HG03095 (cell line): ENCODE data around the gene GOLGA8F.
"Not testable (repeated sequence)": the region's sequence is repeated elsewhere in the genome, so short reads cannot be mapped to it uniquely, and the experiment has no call there.

ENCODE experiments used
- ATAC-seq: cut with Tn5 transposase; IDR thresholded peaks from one replicate; pipeline ENCODE4 v1.9.1; 2021; ENCODE audit warnings: moderate library complexity; ENCODE audit not compliant: unreplicated experiment

Gene GOLGA8F, protein sequence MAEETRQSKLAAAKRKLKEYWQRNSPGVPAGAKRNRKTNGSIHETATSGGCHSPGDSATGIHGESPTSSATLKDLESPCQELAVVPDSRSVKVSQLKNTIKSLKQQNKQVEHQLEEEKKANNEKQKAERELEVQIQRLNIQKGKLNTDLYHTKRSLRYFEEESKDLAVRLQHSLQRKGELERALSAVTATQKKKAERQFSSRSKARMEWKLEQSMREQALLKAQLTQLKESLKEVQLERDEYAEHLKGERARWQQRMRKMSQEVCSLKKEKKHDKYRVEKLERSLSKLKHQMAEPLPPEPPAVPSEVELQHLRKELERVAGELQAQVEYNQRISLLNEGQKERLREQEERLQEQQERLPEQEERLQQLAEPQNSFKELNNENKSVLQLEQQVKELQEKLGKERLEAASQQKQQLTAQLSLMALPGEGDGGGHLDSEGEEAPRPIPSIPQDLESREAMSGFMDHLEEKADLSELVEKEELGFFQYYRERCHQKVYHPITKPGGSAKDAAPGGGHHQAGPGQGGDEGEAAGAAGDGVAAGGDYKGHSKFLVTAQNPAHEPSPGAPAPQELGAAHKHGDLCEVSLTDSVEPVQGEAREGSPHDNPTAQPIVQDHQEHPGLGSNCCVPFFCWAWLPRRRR

DNA sequence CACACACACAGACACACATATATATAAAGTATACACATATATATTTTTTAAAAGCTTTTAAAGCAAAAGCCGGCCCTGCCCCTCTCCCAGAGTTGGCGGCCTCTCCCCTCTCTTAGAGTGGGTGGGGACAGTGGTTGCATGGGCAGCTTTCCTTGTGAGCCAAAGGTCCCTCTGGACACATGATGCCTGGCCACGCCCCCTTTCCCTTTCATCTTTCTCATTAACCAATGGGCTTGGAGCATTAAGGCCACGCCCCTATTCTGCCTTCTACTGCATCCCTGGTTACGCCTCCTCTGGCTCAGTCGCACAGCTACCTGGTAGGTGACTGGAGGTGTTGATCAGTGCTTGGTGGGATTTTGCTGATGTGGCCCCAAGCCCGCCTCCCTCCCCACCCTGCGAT is at the start of gene GOLGA8F:
Gene GOLGA8F, plus strand, starts transcription at position 301 of the 400 bp plus-strand sequence. Its CDS starts 98 bp downstream, at position 399.
- ATAC-seq, result not testable (repeated sequence)

DNA sequence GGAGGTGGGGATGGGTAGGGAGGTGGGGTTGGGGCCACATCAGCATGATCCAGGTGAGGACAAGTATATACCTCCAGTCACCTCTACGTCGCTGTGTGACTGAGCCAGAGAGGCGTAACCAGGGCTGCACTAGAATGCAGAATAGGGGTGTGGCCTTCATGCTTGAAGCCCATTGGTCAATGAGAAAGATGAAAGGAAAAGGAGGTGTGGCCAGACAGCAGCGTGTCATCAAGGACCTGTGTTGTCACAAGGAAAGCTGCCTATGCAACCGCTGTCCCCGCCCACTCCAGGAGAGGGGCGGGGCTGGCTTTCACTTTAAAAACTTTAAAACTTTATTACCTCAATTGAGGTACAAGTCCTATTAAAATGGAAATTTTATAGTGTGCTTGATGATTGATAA is 20.5 kb upstream of the GOLGA8F start, which contains the start of gene GOLGA6L24:
Gene GOLGA6L24, minus strand, starts transcription at position 101 of the 400 bp plus-strand sequence. Its CDS starts 61 bp downstream, at position 40.
- ATAC-seq, result not testable (repeated sequence)

DNA sequence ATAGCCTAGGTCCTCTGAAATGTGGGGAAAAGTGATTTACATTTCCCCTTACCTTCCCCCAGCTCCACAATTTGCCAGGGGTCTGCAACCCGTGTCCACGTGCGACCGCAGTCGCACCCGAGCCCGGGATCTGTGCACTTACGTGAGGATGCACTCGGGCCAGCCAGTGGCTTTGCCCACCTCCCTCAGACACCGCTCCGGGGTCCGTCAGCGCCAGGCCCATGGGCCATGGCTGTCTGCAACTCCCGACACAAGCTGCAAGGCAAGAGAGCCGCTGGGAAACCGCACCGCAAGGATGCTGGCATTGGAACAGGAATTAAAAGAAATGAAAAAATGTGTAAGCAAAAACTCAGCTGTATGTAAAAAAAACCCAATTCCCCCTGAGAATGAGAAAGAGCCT is 13.0 kb upstream of the GOLGA8F start:
- ATAC-seq, result not testable (repeated sequence)

DNA sequence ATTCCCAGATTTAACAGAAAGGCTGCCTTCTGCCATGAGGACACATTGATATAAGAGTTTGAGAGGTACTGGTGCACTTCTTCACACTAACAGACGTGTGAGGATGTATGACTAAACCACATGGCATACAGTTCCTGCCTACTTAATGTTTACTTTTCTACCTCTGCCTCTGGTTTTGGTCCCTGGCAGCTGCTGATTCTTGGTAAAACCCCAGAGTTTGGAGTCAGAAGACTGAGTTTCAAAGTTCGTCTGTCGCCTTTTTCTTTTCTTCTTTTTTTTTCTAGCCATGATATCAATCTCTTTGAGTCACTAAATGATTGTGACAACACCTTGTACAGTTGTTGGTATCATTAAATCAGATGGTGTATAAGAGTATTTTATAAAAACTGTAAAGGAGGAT is 1.6 kb downstream of the GOLGA8F start:
- ATAC-seq, result not testable (repeated sequence)

DNA sequence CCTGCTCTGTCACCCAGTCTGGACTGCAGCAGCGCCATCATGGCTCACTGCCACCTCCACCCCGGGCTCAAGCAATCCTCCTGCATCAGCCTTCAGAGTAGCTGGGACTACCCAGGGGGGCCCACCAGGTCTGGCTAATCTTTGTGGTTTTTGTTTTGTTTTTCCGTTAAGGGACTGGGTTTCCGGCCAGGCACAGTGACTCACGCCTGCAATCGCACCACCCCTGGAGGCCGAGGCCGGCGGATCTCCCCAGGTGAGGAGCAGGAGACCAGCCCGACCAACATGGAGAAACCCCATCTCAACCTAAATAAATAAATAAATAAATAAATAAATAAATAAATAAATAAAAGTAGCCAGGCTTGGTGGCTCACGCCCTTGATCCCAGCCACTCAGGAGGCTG is 17.6 kb downstream of the GOLGA8F start:
- ATAC-seq, result not testable (repeated sequence)

DNA sequence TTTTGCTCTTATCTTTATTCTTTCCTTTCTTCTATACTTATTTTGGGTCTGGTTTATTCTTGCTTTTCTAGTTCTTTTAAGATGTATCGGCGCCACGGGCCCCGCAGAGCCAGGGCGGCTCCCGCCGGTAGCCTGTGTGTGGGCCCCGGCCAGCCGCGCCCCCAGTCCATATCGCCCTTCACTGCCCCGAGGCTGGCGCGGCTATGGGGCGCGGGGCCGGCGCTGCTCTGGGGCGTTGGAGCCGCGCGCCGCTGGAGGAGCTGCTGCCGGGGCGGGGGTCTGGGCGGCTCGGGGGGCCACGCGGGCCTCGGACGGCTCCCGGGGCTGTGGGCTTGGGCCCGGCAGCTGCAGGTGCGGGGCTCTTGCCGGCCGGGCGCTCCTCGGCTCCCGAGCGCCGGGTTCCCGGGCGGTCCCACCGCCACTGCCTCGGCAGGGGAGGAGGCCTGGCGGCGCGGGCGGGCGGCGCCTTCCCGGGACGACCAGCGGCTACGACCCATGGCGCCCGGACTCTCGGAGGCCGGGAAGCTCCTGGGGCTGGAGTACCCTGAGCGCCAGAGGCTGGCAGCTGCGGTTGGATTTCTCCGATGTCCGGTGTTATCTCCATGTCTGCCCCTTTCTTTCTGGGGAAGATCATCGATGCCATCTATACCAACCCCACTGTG is 24.4 kb downstream of the GOLGA8F start:
- not testable (repeated sequence) for ATAC-seq

DNA sequence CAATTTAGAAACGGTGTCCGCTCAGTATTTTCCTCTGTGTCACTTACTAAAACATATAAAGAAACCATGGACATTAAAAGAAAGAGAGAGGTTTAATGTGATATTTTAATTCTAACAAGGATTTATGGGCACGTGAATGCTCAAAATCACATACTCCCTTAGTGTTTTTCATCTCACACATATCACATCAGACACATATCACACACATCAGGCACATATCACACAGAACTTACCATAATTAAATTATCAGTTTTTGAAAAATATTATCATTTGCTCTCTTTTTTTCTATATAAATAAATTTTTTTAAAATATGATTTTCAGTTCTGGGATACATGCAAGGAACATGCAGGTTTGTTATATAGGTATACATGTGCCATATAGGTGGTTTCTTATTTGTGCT is 42.0 kb downstream of the GOLGA8F start:
- not testable (repeated sequence) for ATAC-seq

DNA sequence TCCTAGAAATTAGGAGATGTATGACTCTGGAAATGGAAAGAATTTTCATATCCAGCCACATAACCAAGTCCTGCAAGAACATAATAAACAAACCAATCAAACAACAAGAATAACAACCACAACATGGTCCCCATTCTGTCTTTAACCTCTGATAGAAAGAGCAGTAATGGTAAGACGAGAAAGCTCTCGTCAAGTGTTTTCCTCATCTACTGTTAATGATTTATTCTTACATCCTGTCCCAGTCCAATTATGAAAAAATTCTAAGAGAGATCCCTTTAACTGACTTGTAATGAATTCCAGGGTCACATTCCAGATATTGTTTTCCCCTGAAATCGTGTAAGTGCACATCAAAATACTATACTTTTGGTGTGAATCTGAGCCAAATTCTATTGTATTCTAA is 57.1 kb downstream of the GOLGA8F start:
- not testable (repeated sequence) for ATAC-seq
